Adipose tissue (tissue), 3 donors: ENCODE results near the gene MKRN1. TPM values are rescaled to one million over a fixed set of nuclear protein-coding genes. Genes with fewer than 3 reads are reported as not detected.

Source experiments
- H3K27ac ChIP-seq: one replicate; pipeline ENCODE4 v1.5.1; 2013; ENCODE audit warnings: low read depth, low read length
- WGBS, 3 donors: extraction: QIAGEN DNeasy Blood & Tissue Kit; methylation state at CpG; one replicate each; pipeline ENCODE4 v1.1.7; 2013; 5-methylcytosine and 5-hydroxymethylcytosine counted together
- polyA plus RNA-seq, 3 donors: library from polyadenylated mRNA; stranded (reverse); fragments of 200-250 nt; gene quantifications; one replicate each; pipeline ENCODE4 v1.2.3, GENCODE V29; 2013
- donor health status: healthy with polysubstance abuse.
- donor health status: Bipolar disorder and iron deficiency.
- donor health status: healthy.

Gene MKRN1
- polyA plus RNA-seq, 3 donors = 39.7 to 44.1 (median 42.0) TPM

GRCh38 chr7:140403878-140404564, 75.3 kb downstream of the MKRN1 start, which contains the start of gene RAB19:
Gene RAB19 (plus strand): TSS chr7:140404058. CDS start chr7:140407647, 3,589 bp downstream.
- WGBS, 3 donors = 3 to 22% (median 16%) methylated on average over 22 of the region's 22 CpGs
- no peak within 1 kb of the TSS for H3K27ac ChIP-seq

Other genes starting within 250 kb of the MKRN1 start
- gene SLC37A3, start 81.0 kb downstream of the MKRN1 start, polyA plus RNA-seq = 10 to 100 TPM; 14.7 to 21.3 (median 20.2) TPM
- gene RAB19, start 75.4 kb downstream of the MKRN1 start, polyA plus RNA-seq = 1 to 10 TPM in 1 of 3 donors, not detected in 2; 2.0 TPM
- 10 to 100 TPM in 2 of 3 donors, 1 to 10 TPM in 1; 1.2 to 38.9 (median 10.1) TPM for gene DENND2A, start 161.3 kb upstream of the MKRN1 start, polyA plus RNA-seq
- 10 to 100 TPM; 13.3 to 15.5 (median 13.5) TPM for gene ADCK2, start 193.4 kb upstream of the MKRN1 start, polyA plus RNA-seq
- 100 to 1,000 TPM; 186 to 435 (median 407) TPM for gene NDUFB2, start 217.2 kb upstream of the MKRN1 start, polyA plus RNA-seq